Activated naive CD4-positive, alpha-beta T cell treated with anti-CD3 and anti-CD28 coated beads for 36 hours (primary cell): ENCODE measurements around the gene BAX. TPM values are rescaled to one million over a fixed set of nuclear protein-coding genes. Genes with fewer than 3 reads are reported as not detected.
"Not testable (repeated sequence)": the region's sequence is repeated elsewhere in the genome, so short reads cannot be mapped to it uniquely, and the experiment has no call there.

Source experiments
- CTCF ChIA-PET: fragments of 350-600 bp; sonication (Branson Sonifier 250); formaldehyde crosslinking; loops from one replicate; lab custom pipeline; 2021; ENCODE audit warnings: antibody characterized with exemption; lab: Charles Lee
- DNase-seq: peaks from one replicate; pipeline ENCODE4 v3.0.0-alpha.2; 2020
- H3K27ac Mint-ChIP-seq: one replicate; pipeline ENCODE4 v1.8.0; 2021; ENCODE audit warnings: mild to moderate bottlenecking, mixed read lengths
- H3K27me3 Mint-ChIP-seq: one replicate; pipeline ENCODE4 v1.8.0; 2021; ENCODE audit warnings: low read depth, mixed read lengths
- H3K36me3 Mint-ChIP-seq: one replicate; pipeline ENCODE4 v1.8.0; 2021; ENCODE audit warnings: low read depth, mixed read lengths
- H3K4me1 Mint-ChIP-seq: one replicate; pipeline ENCODE4 v1.8.0; 2021; ENCODE audit warnings: low read depth, mixed read lengths
- H3K4me3 Mint-ChIP-seq: one replicate; pipeline ENCODE4 v1.8.0; 2021; ENCODE audit warnings: mild to moderate bottlenecking, moderate library complexity, mixed read lengths
- H3K9me3 Mint-ChIP-seq: one replicate; pipeline ENCODE4 v1.8.0; 2021; ENCODE audit warnings: mixed read lengths
- intact Hi-C: fragments of 100-400 bp; cut with micrococcal nuclease; formaldehyde crosslinking; loops from one replicate; pipeline ENCODE4 v1.15.1; 2023
- total RNA-seq, 2 experiments: library from RNA; stranded (reverse); gene quantifications; one replicate each; pipeline ENCODE4 v1.2.3, GENCODE V29; 2021

Gene BAX
- total RNA-seq, 2 experiments from 2014 or later, result 267 to 302 TPM

- Mint-ChIP-seq H3K4me3 (no peak overlapping the region), H3K27me3 (no peaks in the 10 kb centered on the region), H3K9me3 (no peaks in the 10 kb centered on the region), H3K27ac (no peak overlapping the region), H3K4me1 (no peaks in the 10 kb centered on the region), H3K36me3 (peaks cover 14% of the 10 kb centered on the region)
- no peak for DNase-seq
- intact Hi-C loops, result no loop called here
- CTCF ChIA-PET, result no interaction called here
Observed at GRCh38 chr19:48920949-48921348, 33.7 kb upstream of the BAX start.

GRCh38 chr19:48921721-48922500, 32.8 kb upstream of the BAX start:
- H3K4me1 Mint-ChIP-seq, result peaks cover 2% of the 10 kb centered on the region
- no peaks in the 10 kb centered on the region for H3K9me3 Mint-ChIP-seq
- CTCF ChIA-PET, result no interaction called here
- no peak overlapping the region for H3K4me3 Mint-ChIP-seq
- no peak overlapping the region for H3K27ac Mint-ChIP-seq
- no peak for DNase-seq
- intact Hi-C loops, result no loop called here
- H3K27me3 Mint-ChIP-seq, result no peaks in the 10 kb centered on the region
- peaks cover 12% of the 10 kb centered on the region for H3K36me3 Mint-ChIP-seq

DNA sequence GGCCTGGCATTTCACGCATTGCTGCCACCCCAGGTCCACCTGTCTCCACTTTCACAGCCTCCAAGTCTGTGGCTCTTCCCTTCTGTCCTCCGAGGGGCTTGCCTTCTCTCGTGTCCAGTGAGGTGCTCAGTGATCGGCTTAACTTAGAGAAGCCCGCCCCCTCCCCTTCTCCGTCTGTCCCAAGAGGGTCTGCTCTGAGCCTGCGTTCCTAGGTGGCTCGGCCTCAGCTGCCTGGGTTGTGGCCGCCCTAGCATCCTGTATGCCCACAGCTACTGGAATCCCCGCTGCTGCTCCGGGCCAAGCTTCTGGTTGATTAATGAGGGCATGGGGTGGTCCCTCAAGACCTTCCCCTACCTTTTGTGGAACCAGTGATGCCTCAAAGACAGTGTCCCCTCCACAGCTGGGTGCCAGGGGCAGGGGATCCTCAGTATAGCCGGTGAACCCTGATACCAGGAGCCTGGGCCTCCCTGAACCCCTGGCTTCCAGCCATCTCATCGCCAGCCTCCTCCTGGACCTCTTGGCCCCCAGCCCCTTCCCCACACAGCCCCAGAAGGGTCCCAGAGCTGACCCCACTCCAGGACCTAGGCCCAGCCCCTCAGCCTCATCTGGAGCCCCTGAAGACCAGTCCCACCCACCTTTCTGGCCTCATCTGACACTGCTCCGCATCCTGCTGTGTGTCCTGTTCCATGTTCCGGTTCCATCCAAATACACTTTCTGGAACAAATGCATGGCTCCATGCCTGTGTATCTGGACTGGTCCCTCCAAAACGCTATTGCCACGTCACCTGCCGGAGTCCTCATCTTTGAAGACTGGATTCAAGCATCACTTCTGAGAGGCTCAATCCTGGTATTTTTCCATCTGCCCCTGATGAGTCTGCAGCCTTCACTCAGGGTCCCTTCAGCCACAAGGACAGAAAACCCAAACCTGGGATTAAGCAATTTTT, 31.9 kb upstream of the BAX start:
- Mint-ChIP-seq H3K9me3 (no peaks in the 10 kb centered on the region), H3K4me3 (no peak overlapping the region), H3K27me3 (no peaks in the 10 kb centered on the region), H3K36me3 (peaks cover 11% of the 10 kb centered on the region), H3K27ac (no peak overlapping the region), H3K4me1 (peaks cover 6% of the 10 kb centered on the region)
- CTCF ChIA-PET, result no interaction called here
- no peak for DNase-seq
- intact Hi-C loops, result no loop called here

DNA sequence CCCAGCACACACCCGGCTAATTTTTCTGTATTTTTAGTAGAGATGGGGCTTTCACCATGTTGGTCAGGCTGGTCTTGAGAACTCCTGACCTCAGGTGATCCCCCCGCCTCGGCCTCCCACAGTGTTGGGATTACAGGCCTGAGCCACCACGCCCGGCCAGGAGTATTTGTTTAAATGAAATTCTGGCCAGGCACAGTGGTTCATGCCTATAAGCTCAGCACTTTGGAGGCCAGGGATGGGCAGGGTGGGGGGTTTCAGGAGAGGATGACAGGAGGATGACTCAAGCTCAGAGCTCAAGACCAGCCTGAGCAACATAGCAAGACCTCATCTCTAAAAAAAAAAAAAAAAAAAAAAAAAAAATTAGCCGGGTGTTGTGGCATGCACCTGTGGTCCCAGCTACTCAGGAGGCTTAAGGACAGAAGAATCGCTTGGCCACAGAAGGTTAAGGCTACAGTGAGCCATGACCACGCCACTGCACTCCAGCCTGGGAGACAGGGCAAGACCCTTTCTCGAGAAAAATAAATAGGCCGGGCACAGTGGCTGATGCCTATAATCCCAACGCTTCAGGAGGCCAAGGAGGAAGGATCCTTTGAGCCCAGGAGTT, 29.3 kb upstream of the BAX start:
- no peak overlapping the region for H3K27ac Mint-ChIP-seq
- H3K4me3 Mint-ChIP-seq, result no peak overlapping the region
- no peaks in the 10 kb centered on the region for H3K9me3 Mint-ChIP-seq
- intact Hi-C loops, result no loop called here
- peaks cover 6% of the 10 kb centered on the region for H3K4me1 Mint-ChIP-seq
- CTCF ChIA-PET, result no interaction called here
- DNase-seq, result peak; percentile 28
- peaks cover 2% of the 10 kb centered on the region for H3K36me3 Mint-ChIP-seq
- no peaks in the 10 kb centered on the region for H3K27me3 Mint-ChIP-seq

DNA sequence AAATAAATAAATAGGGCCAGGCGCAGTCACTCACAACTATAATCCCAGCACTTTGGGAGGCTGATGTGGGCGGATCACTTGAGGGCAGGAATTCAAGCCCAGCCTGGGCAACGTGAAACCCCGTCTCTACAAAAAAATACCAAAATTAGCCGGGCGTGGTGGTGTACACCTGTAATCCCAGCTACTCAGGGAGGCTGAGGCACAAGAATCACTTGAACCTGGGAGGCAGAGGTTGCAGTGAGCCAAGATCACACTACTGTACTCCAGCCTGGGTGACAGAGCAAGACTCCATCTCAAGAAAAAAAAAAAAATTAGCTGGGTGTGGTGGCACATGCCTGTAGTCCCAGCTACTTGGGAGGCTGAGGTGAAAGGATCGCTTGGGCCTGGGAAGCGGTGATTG, 28.8 kb upstream of the BAX start:
- H3K4me3 Mint-ChIP-seq, intact Hi-C loops, H3K27ac Mint-ChIP-seq, CTCF ChIA-PET, DNase-seq, H3K9me3 Mint-ChIP-seq, H3K27me3 Mint-ChIP-seq, H3K36me3 Mint-ChIP-seq, H3K4me1 Mint-ChIP-seq: not testable (repeated sequence)

GRCh38 chr19:48926909-48927308, 27.8 kb upstream of the BAX start:
- H3K4me3 Mint-ChIP-seq, result no peak overlapping the region
- H3K36me3 Mint-ChIP-seq, result peaks cover 2% of the 10 kb centered on the region
- DNase-seq, result peak; percentile 70
- CTCF ChIA-PET, result interaction anchor here (0.7 kb wide), 1 partner anchor 25 kb away, joined by 3 read pairs; no protein-coding TSS in a partner anchor
- H3K27ac Mint-ChIP-seq, result no peak overlapping the region
- intact Hi-C loops, result no loop called here
- H3K4me1 Mint-ChIP-seq, result peaks cover 6% of the 10 kb centered on the region
- no peaks in the 10 kb centered on the region for H3K9me3 Mint-ChIP-seq
- H3K27me3 Mint-ChIP-seq, result no peaks in the 10 kb centered on the region

- not testable (repeated sequence) for H3K9me3 Mint-ChIP-seq, H3K4me1 Mint-ChIP-seq, H3K4me3 Mint-ChIP-seq, DNase-seq, H3K27me3 Mint-ChIP-seq, H3K36me3 Mint-ChIP-seq, H3K27ac Mint-ChIP-seq
- intact Hi-C loops, result loop anchor here (1.0 kb wide), 1 partner anchor 43 kb away; no protein-coding TSS in a partner anchor
- CTCF ChIA-PET, result interaction anchor here (0.7 to 1.2 kb wide), 2 partner anchors 24 to 85 kb away, joined by 3 read pairs; no protein-coding TSS in a partner anchor
Observed at GRCh38 chr19:48927692-48928091, 27.0 kb upstream of the BAX start.

- CTCF ChIA-PET, result interaction anchor here (1.2 kb wide), 1 partner anchor 85 kb away, joined by 3 read pairs; no protein-coding TSS in a partner anchor
- no peaks in the 10 kb centered on the region for H3K36me3 Mint-ChIP-seq
- DNase-seq, result no peak
- no peaks in the 10 kb centered on the region for H3K9me3 Mint-ChIP-seq
- peaks cover 9% of the 10 kb centered on the region for H3K4me1 Mint-ChIP-seq
- H3K27me3 Mint-ChIP-seq, result no peaks in the 10 kb centered on the region
- no peak overlapping the region for H3K27ac Mint-ChIP-seq
- no peak overlapping the region for H3K4me3 Mint-ChIP-seq
- intact Hi-C loops, result loop anchor here (1.0 kb wide), 1 partner anchor 42 kb away; no protein-coding TSS in a partner anchor
Observed at GRCh38 chr19:48928164-48929025, 26.3 kb upstream of the BAX start.

GRCh38 chr19:48933382-48933932, 21.2 kb upstream of the BAX start, which contains the start of gene DHDH:
TSS of gene DHDH (plus strand) at chr19:48933699. CDS start at chr19:48933722, 23 bp downstream.
- no peaks in the 10 kb centered on the region for H3K27me3 Mint-ChIP-seq
- CTCF ChIA-PET, result interaction anchor here (0.6 to 1.6 kb wide), 4 partner anchors 18 to 60 kb away, joined by 3 to 8 read pairs (median 4); partner anchors contain the start of genes GYS1 and RUVBL2
- peak within 1 kb of the TSS; percentile 4 for H3K27ac Mint-ChIP-seq
- DNase-seq, result peak; percentile 91
- H3K36me3 Mint-ChIP-seq, result no peaks in the 10 kb centered on the region
- intact Hi-C loops, result loop anchor here (2.0 kb wide), 3 partner anchors 31 to 61 kb away; partner anchors contain the start of genes FTL, NUCB1 and PPP1R15A
- no peaks in the 10 kb centered on the region for H3K9me3 Mint-ChIP-seq
- H3K4me1 Mint-ChIP-seq, result peaks cover 7% of the 10 kb centered on the region
- peak within 1 kb of the TSS; percentile 83 for H3K4me3 Mint-ChIP-seq

GRCh38 chr19:48934837-48935236, 19.8 kb upstream of the BAX start:
- Mint-ChIP-seq H3K4me1 (peaks cover 7% of the 10 kb centered on the region), H3K27me3 (no peaks in the 10 kb centered on the region), H3K9me3 (no peaks in the 10 kb centered on the region), H3K27ac (no peak overlapping the region), H3K36me3 (peaks cover 3% of the 10 kb centered on the region), H3K4me3 (no peak overlapping the region)
- intact Hi-C loops, result no loop called here
- DNase-seq, result no peak
- CTCF ChIA-PET, result no interaction called here

- Mint-ChIP-seq H3K27me3 (no peaks in the 10 kb centered on the region), H3K4me3 (no peak overlapping the region), H3K36me3 (peaks cover 7% of the 10 kb centered on the region), H3K9me3 (peaks cover 2% of the 10 kb centered on the region), H3K27ac (no peak overlapping the region), H3K4me1 (peaks cover 7% of the 10 kb centered on the region)
- intact Hi-C loops, result no loop called here
- DNase-seq, result no peak
- CTCF ChIA-PET, result no interaction called here
Observed at GRCh38 chr19:48935864-48936263, 18.8 kb upstream of the BAX start.
